Measurements from ENCODE around the gene NELFCD.

DNA sequence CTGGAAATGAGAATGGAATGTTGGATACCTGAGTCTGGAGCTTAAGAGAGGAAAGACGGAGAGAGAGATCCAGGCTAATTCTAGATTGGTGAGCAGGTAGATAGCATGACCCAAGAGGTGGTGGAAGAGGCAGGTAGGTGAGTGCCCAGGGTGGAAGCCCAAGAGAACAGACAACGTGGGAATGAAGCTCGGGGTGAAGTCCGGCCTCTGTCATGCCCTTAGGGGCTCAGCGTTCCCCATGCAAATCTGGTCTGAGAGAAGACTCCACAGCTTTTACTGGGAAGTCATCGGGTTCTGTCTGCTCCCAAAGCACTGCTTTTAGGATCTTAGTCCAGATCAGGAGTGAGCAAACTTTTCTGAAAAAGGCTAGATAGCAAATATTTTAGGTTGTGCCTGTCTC, 3.6 kb downstream of the NELFCD start:
- no peak for TF ChIP-seq YY1 (tag by site-specific recombination; IDR thresholded peaks at IDR 0.05)
- TF ChIP-seq ZNF654 (tag by site-specific recombination; IDR thresholded peaks at IDR 0.05; ENCODE audit: low read depth): no peak
- no peak for TF ChIP-seq ZBTB7A (tag by site-specific recombination; IDR thresholded peaks at IDR 0.05; ENCODE audit: low read depth)
- TF ChIP-seq, protein P1, sequence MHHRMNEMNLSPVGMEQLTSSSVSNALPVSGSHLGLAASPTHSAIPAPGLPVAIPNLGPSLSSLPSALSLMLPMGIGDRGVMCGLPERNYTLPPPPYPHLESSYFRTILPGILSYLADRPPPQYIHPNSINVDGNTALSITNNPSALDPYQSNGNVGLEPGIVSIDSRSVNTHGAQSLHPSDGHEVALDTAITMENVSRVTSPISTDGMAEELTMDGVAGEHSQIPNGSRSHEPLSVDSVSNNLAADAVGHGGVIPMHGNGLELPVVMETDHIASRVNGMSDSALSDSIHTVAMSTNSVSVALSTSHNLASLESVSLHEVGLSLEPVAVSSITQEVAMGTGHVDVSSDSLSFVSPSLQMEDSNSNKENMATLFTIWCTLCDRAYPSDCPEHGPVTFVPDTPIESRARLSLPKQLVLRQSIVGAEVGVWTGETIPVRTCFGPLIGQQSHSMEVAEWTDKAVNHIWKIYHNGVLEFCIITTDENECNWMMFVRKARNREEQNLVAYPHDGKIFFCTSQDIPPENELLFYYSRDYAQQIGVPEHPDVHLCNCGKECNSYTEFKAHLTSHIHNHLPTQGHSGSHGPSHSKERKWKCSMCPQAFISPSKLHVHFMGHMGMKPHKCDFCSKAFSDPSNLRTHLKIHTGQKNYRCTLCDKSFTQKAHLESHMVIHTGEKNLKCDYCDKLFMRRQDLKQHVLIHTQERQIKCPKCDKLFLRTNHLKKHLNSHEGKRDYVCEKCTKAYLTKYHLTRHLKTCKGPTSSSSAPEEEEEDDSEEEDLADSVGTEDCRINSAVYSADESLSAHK (tag by site-specific recombination; IDR thresholded peaks at IDR 0.05): no peak
- TF ChIP-seq ZNF514 (tag by site-specific recombination; IDR thresholded peaks at IDR 0.05): no peak
- no peak for TF ChIP-seq KLF17 (tag by site-specific recombination; IDR thresholded peaks at IDR 0.05)
- TF ChIP-seq BCL11B (tag by site-specific recombination; IDR thresholded peaks at IDR 0.05; ENCODE audit: low read depth): no peak
- TF ChIP-seq, protein P2, sequence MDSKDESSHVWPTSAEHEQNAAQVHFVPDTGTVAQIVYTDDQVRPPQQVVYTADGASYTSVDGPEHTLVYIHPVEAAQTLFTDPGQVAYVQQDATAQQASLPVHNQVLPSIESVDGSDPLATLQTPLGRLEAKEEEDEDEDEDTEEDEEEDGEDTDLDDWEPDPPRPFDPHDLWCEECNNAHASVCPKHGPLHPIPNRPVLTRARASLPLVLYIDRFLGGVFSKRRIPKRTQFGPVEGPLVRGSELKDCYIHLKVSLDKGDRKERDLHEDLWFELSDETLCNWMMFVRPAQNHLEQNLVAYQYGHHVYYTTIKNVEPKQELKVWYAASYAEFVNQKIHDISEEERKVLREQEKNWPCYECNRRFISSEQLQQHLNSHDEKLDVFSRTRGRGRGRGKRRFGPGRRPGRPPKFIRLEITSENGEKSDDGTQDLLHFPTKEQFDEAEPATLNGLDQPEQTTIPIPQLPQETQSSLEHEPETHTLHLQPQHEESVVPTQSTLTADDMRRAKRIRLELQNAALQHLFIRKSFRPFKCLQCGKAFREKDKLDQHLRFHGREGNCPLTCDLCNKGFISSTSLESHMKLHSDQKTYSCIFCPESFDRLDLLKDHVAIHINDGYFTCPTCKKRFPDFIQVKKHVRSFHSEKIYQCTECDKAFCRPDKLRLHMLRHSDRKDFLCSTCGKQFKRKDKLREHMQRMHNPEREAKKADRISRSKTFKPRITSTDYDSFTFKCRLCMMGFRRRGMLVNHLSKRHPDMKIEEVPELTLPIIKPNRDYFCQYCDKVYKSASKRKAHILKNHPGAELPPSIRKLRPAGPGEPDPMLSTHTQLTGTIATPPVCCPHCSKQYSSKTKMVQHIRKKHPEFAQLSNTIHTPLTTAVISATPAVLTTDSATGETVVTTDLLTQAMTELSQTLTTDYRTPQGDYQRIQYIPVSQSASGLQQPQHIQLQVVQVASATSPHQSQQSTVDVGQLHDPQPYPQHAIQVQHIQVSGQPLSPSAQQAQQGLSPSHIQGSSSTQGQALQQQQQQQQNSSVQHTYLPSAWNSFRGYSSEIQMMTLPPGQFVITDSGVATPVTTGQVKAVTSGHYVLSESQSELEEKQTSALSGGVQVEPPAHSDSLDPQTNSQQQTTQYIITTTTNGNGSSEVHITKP (tag by site-specific recombination; IDR thresholded peaks at IDR 0.05): no peak
- no peak for TF ChIP-seq ZBTB6 (tag by site-specific recombination; IDR thresholded peaks at IDR 0.05)
- TF ChIP-seq ZNF121 (tag by site-specific recombination; IDR thresholded peaks at IDR 0.05): no peak
- TF ChIP-seq ZNF677 (tag by site-specific recombination; IDR thresholded peaks at IDR 0.05): no peak
- TF ChIP-seq, protein P3, sequence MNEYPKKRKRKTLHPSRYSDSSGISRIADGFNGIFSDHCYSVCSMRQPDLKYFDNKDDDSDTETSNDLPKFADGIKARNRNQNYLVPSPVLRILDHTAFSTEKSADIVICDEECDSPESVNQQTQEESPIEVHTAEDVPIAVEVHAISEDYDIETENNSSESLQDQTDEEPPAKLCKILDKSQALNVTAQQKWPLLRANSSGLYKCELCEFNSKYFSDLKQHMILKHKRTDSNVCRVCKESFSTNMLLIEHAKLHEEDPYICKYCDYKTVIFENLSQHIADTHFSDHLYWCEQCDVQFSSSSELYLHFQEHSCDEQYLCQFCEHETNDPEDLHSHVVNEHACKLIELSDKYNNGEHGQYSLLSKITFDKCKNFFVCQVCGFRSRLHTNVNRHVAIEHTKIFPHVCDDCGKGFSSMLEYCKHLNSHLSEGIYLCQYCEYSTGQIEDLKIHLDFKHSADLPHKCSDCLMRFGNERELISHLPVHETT (tag by site-specific recombination; IDR thresholded peaks at IDR 0.05): no peak
- no peak for TF ChIP-seq PBX3 (CRISPR knock-in tag; IDR thresholded peaks at IDR 0.05)

All from HEK293 (cell line).